SK-N-SH (cell line): ENCODE results near the gene SLC6A11. TPM values are rescaled to one million over a fixed set of nuclear protein-coding genes. Genes with fewer than 3 reads are reported as not detected.

Source experiments
- CTCF ChIA-PET: fragments of 300-600, 350-600 bp; formaldehyde crosslinking; extraction: SDS; loops from one replicate; lab custom pipeline; 2021; lab: Yijun Ruan, JAX
- POLR2A ChIA-PET: fragments of 350-600 bp; sonication (Branson Sonifier 250); formaldehyde crosslinking; extraction: SDS; loops from one replicate; lab custom pipeline; 2020; ENCODE audit warnings: antibody characterized with exemption, inconsistent platforms; lab: Yijun Ruan, JAX
- DNase-seq: peaks from one replicate; pipeline ENCODE4 v3.0.0; 2012
- H2AFZ ChIP-seq: fragments of 200-600 bp; sonication (generic); 2 replicates; pipeline ENCODE4 v1.8.1; 2016; ENCODE audit warnings: antibody characterized with exemption, mild to moderate bottlenecking, low read depth
- H3F3A ChIP-seq: fragments of 200-600 bp; sonication (generic); replicated peaks from 2 replicates; pipeline ENCODE3; 2016; ENCODE audit warnings: antibody characterized with exemption, mild to moderate bottlenecking; ENCODE audit not compliant: insufficient read depth
- H3K27ac ChIP-seq, 2 experiments: fragments of 200-500 bp in 1 of 2; fragments of 200-600 bp in 1 of 2; sonication (Bioruptor generic) in 1 of 2; sonication (generic), shearing (Covaris generic) in 1 of 2; 2 replicates each; pipeline versions ENCODE4 v1.5.1 to v1.6.1; 2014 to 2016; ENCODE audit warnings: low read depth in 2 of 2, inconsistent platforms in 1 of 2, low read length in 1 of 2, mild to moderate bottlenecking in 1 of 2, mixed read lengths in 1 of 2
- H3K27me3 ChIP-seq: fragments of 200-600 bp; sonication (generic), shearing (Covaris generic); 2 replicates; pipeline ENCODE4 v1.6.1; 2016; ENCODE audit warnings: mixed run types; ENCODE audit not compliant: insufficient read depth
- H3K36me3 ChIP-seq, 2 experiments: fragments of 200-500 bp in 1 of 2; fragments of 200-600 bp in 1 of 2; sonication (Bioruptor generic) in 1 of 2; sonication (generic) in 1 of 2; replicated peaks in 1 of 2; 2 replicates each; pipeline versions ENCODE3 to v1.5.1; 2014 to 2016; ENCODE audit warnings: low read length in 1 of 2, mild to moderate bottlenecking in 1 of 2; ENCODE audit not compliant: insufficient read depth in 2 of 2, control insufficient read depth in 1 of 2
- H3K4me1 ChIP-seq, 2 experiments: fragments of 200-500 bp in 1 of 2; fragments of 200-600 bp in 1 of 2; sonication (Bioruptor generic) in 1 of 2; sonication (generic), shearing (Covaris generic) in 1 of 2; 2 replicates each; pipeline versions ENCODE4 v1.5.1 to v1.6.1; 2014 to 2016; ENCODE audit warnings: low read depth in 1 of 2, low read length in 1 of 2, mixed run types in 1 of 2; ENCODE audit not compliant: insufficient read depth in 2 of 2, control insufficient read depth in 1 of 2
- H3K4me2 ChIP-seq: fragments of 200-600 bp; sonication (generic), shearing (Covaris generic); 2 replicates; pipeline ENCODE4 v1.6.1; 2017; ENCODE audit warnings: mixed run types
- H3K4me3 ChIP-seq, 2 experiments: fragments of 200-500 bp in 1 of 2; fragments of 200-600 bp in 1 of 2; sonication (Bioruptor generic) in 1 of 2; sonication (generic), shearing (Covaris generic) in 1 of 2; 2 replicates each; pipeline versions ENCODE4 v1.5.1 to v1.8.1; 2014 to 2016; ENCODE audit warnings: low read depth in 2 of 2, inconsistent platforms in 1 of 2, low read length in 1 of 2, mild to moderate bottlenecking in 1 of 2, mixed read lengths in 1 of 2, moderate library complexity in 1 of 2
- H3K79me2 ChIP-seq: fragments of 200-600 bp; sonication (generic); 2 replicates; pipeline ENCODE4 v1.8.1; 2017; ENCODE audit warnings: mild to moderate bottlenecking; ENCODE audit not compliant: insufficient read depth
- H3K9ac ChIP-seq: fragments of 200-600 bp; sonication (generic); 2 replicates; pipeline ENCODE4 v1.6.1; 2017; ENCODE audit warnings: mixed run types
- H3K9me2 ChIP-seq: fragments of 200-600 bp; sonication (generic); 2 replicates; pipeline ENCODE4 v1.6.1; 2017; ENCODE audit warnings: mixed run types
- H3K9me3 ChIP-seq: fragments of 200-600 bp; sonication (generic); 2 replicates; pipeline ENCODE4 v1.6.1; 2017; ENCODE audit warnings: mixed run types, mild to moderate bottlenecking, moderate library complexity
- H4K20me1 ChIP-seq: fragments of 200-600 bp; sonication (generic); 2 replicates; pipeline ENCODE4 v1.6.1; 2017; ENCODE audit warnings: mild to moderate bottlenecking, mixed run types; ENCODE audit not compliant: insufficient read depth
- FOSL2 ChIP-seq: IDR thresholded peaks from 2 replicates; pipeline ENCODE4 v1.4.0; 2012; ENCODE audit warnings: low read depth, mild to moderate bottlenecking, moderate library complexity, borderline replicate concordance
- FOXM1 ChIP-seq: IDR thresholded peaks from 2 replicates; pipeline ENCODE4 v1.4.0; 2012; ENCODE audit warnings: low read depth, mild to moderate bottlenecking
- GATA2 ChIP-seq: sonication (generic); formaldehyde crosslinking; IDR thresholded peaks from 2 replicates; pipeline ENCODE4 v1.5.0; 2020; ENCODE audit warnings: mild to moderate bottlenecking, missing genetic modification reagents
- JUND ChIP-seq: IDR thresholded peaks from 2 replicates; pipeline ENCODE4 v1.4.0; 2012
- POLR2AphosphoS5 ChIP-seq: IDR thresholded peaks from 2 replicates; pipeline ENCODE4 v1.6.1; 2012; ENCODE audit warnings: low read depth, low read length
- RAD21 ChIP-seq: IDR thresholded peaks from 2 replicates; pipeline ENCODE4 v1.6.1; 2012; ENCODE audit warnings: mild to moderate bottlenecking, low read length
- RCOR1 ChIP-seq: fragments of 150-350 bp; IDR thresholded peaks from 2 replicates; pipeline ENCODE4 v1.6.1; 2017; ENCODE audit warnings: antibody characterized with exemption, low read length
- SMC3 ChIP-seq: IDR thresholded peaks from 2 replicates; pipeline ENCODE4 v1.6.1; 2012; ENCODE audit warnings: low read depth, low read length, improper control_type of control experiment
- TCF12 ChIP-seq: IDR thresholded peaks from 2 replicates; pipeline ENCODE4 v1.4.0; 2012
- YY1 ChIP-seq: IDR thresholded peaks from 2 replicates; pipeline ENCODE4 v1.4.0; 2012; ENCODE audit warnings: low read depth, mild to moderate bottlenecking
- WGBS: methylation state at CpG from one replicate; pipeline ENCODE4 v1.1.6; 2017; ENCODE audit warnings: low lambda C conversion rate; 5-methylcytosine and 5-hydroxymethylcytosine counted together
- polyA plus RNA-seq, 3 experiments: library from polyadenylated mRNA; depleted of rRNA; stranded (reverse); fragments of >200 nt; gene quantifications; 2 replicates each; pipeline ENCODE4 v1.2.3, GENCODE V29; 2012
- TF ChIP-seq, protein P1 (sequence below): fragments of 200-600 bp; sonication (generic); IDR thresholded peaks from 2 replicates; pipeline ENCODE4 v1.6.1; 2017; ENCODE audit warnings: antibody characterized with exemption, mild to moderate bottlenecking, moderate library complexity
- TF ChIP-seq, protein P2 (sequence below): IDR thresholded peaks from 2 replicates; pipeline ENCODE4; 2012

SLC6A11 gene
- polyA plus RNA-seq, 1 of the 3 experiments (the other 2 are of a cell fraction), result 0.03 TPM

DNA sequence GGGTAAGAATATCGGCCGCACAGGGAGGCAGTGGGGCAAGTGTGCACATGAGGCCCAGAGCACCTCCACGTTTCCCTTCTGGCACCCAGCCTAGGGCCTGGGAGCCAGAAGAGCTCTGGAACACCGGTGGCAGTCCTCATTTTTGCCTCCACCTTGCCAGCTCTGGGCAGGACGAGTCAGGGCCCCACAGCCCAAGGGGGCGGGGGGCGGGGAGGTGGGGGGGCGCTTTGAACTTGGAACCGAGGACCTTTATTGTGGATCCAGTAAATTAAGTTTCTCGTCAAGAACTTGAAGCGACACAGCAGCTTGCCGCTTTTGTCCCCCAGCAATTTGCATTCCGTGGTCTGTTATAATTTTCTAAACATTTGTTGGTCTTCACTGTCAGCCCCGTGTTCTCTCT, 66.8 kb downstream of the SLC6A11 start:
- H3K9me3 ChIP-seq, result no peaks in the 10 kb centered on the region
- POLR2A ChIA-PET, result no interaction called here
- TF ChIP-seq FOSL2, result no peak
- TF ChIP-seq FOXM1, result no peak
- no peak for TF ChIP-seq JUND
- TF ChIP-seq YY1, result no peak
- TF ChIP-seq, all 33 proteins: peak for 0
- no peak overlapping the region for H3K27ac ChIP-seq
- H4K20me1 ChIP-seq, result no peaks in the 10 kb centered on the region
- H3K36me3 ChIP-seq, result no peaks in the 10 kb centered on the region
- no peaks in the 10 kb centered on the region for H3K4me1 ChIP-seq
- H3K4me3 ChIP-seq, result no peak overlapping the region
- H3K4me2 ChIP-seq, result no peak overlapping the region
- H3K9me2 ChIP-seq, result no peaks in the 10 kb centered on the region
- no peak for DNase-seq
- H3K79me2 ChIP-seq, result no peaks in the 10 kb centered on the region
- CTCF ChIA-PET, result interaction anchor here (0.8 to 4.5 kb wide), 13 partner anchors 12 to 177 kb away, joined by 3 to 53 read pairs (median 4); no protein-coding TSS in a partner anchor
- H3F3A ChIP-seq, result no peaks in the 10 kb centered on the region
- H3K27me3 ChIP-seq, result no peaks in the 10 kb centered on the region
- no peak overlapping the region for H3K9ac ChIP-seq
- 28% methylated on average over 10 of the region's 14 CpGs for WGBS
- H2AFZ ChIP-seq, result no peak overlapping the region

DNA sequence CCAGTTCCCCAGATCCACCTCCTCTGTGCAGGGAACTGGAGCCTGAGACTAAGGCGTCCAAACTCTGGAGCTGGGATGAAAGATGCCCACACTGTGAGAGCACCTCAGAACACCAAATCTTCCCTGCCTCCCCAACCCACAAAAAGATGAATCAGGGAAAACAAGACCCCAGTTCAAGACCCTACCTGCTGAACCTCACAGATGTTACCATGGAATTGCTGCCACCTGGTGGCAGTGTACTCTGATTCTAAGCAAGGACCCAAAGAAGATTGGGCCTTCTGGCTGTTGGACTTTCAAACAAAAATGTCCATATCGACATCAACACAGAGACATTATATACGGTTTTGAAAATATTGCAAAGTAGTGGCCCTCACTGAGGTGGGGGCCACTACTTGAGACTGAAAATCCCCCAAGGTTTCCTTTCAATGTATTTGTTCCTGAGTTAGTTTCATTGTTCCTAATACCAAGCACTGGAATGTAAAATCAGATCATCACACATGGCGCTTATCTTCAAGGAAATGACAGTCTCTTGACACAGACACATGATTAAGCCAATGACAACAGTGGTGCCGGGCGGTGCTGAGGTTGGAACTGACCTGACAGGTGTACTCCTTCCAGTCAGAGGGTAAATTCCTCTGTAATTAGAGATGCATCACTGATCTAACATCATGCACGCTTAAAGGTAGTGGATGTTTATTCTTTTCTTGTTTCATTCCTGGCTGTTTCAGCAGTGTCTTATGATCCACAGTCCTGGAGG, 67.6 kb downstream of the SLC6A11 start:
- H3K9me3 ChIP-seq, result no peaks in the 10 kb centered on the region
- 40% methylated on average over 7 of the region's 7 CpGs for WGBS
- TF ChIP-seq, protein P1, sequence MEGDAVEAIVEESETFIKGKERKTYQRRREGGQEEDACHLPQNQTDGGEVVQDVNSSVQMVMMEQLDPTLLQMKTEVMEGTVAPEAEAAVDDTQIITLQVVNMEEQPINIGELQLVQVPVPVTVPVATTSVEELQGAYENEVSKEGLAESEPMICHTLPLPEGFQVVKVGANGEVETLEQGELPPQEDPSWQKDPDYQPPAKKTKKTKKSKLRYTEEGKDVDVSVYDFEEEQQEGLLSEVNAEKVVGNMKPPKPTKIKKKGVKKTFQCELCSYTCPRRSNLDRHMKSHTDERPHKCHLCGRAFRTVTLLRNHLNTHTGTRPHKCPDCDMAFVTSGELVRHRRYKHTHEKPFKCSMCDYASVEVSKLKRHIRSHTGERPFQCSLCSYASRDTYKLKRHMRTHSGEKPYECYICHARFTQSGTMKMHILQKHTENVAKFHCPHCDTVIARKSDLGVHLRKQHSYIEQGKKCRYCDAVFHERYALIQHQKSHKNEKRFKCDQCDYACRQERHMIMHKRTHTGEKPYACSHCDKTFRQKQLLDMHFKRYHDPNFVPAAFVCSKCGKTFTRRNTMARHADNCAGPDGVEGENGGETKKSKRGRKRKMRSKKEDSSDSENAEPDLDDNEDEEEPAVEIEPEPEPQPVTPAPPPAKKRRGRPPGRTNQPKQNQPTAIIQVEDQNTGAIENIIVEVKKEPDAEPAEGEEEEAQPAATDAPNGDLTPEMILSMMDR, result peak; percentile 40
- TF ChIP-seq YY1 (no peak), POLR2AphosphoS5 (no peak), RAD21 (peak; percentile 62), RCOR1 (no peak), GATA2 (CRISPR knock-in tag) (no peak), TCF12 (no peak), SMC3 (peak; percentile 34; the same call in 1 of the 2 replicates)
- no peaks in the 10 kb centered on the region for H3K4me1 ChIP-seq
- no peaks in the 10 kb centered on the region for H3F3A ChIP-seq
- no peaks in the 10 kb centered on the region for H3K79me2 ChIP-seq
- no peaks in the 10 kb centered on the region for H4K20me1 ChIP-seq
- no peaks in the 10 kb centered on the region for H3K9me2 ChIP-seq
- H3K36me3 ChIP-seq, result no peaks in the 10 kb centered on the region
- no peak overlapping the region for H3K9ac ChIP-seq
- H2AFZ ChIP-seq, result no peak overlapping the region
- no peak overlapping the region for H3K4me2 ChIP-seq
- CTCF ChIA-PET, result interaction anchor here (0.7 to 4.5 kb wide), 14 partner anchors 13 to 176 kb away, joined by 3 to 53 read pairs (median 4); no protein-coding TSS in a partner anchor
- DNase-seq, result peak; percentile 60
- no peak overlapping the region for H3K27ac ChIP-seq
- no peak overlapping the region for H3K4me3 ChIP-seq
- POLR2A ChIA-PET, result no interaction called here
- no peaks in the 10 kb centered on the region for H3K27me3 ChIP-seq

DNA sequence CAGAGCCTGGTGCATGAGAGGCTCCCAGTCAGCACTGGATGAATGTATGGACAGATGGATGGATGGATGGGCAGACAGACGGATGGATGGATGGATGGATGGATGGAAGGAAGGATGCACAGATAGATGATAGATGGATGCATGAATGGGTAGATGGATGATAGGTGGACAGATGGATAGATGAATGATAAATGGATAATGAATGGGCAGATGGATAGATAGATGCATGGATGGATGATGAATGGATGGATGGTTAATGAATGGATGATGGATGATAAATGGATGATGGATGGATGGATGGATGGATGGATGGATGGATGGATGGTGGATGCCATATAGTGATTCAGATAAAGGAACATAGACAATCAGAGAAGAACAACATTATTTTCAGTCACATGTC, 71.0 kb downstream of the SLC6A11 start:
- 15% methylated on average over 1 of the region's 1 CpG for WGBS
- no peak overlapping the region for H3K4me3 ChIP-seq
- ChIA-PET POLR2A (no interaction called here), CTCF (no interaction called here)
- H3K4me2 ChIP-seq, result no peak overlapping the region
- no peaks in the 10 kb centered on the region for H3F3A ChIP-seq
- no peaks in the 10 kb centered on the region for H3K27me3 ChIP-seq
- no peak overlapping the region for H2AFZ ChIP-seq
- H3K9me2 ChIP-seq, result no peaks in the 10 kb centered on the region
- no peaks in the 10 kb centered on the region for H3K4me1 ChIP-seq
- no peak overlapping the region for H3K27ac ChIP-seq
- no peaks in the 10 kb centered on the region for H3K79me2 ChIP-seq
- H3K36me3 ChIP-seq, result no peaks in the 10 kb centered on the region
- DNase-seq, result no peak
- no peaks in the 10 kb centered on the region for H4K20me1 ChIP-seq
- no peak overlapping the region for H3K9ac ChIP-seq
- TF ChIP-seq, protein P2, sequence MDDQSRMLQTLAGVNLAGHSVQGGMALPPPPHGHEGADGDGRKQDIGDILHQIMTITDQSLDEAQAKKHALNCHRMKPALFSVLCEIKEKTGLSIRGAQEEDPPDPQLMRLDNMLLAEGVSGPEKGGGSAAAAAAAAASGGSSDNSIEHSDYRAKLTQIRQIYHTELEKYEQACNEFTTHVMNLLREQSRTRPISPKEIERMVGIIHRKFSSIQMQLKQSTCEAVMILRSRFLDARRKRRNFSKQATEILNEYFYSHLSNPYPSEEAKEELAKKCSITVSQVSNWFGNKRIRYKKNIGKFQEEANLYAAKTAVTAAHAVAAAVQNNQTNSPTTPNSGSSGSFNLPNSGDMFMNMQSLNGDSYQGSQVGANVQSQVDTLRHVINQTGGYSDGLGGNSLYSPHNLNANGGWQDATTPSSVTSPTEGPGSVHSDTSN, result no peak
- no peaks in the 10 kb centered on the region for H3K9me3 ChIP-seq
